ENCODE data around the gene PHPT1.
"Not testable (repeated sequence)": the region's sequence is repeated elsewhere in the genome, so short reads cannot be mapped to it uniquely, and the experiment has no call there.

PHPT1 gene

GRCh38 chr9:136823136-136824046, 25.8 kb upstream of the PHPT1 start:
- DNase-seq, result no peak

- DNase-seq, result no peak
Measured at GRCh38 chr9:136824496-136825225, 24.5 kb upstream of the PHPT1 start.

- DNase-seq, result no peak
Measured at GRCh38 chr9:136825295-136826187, 23.7 kb upstream of the PHPT1 start.

GRCh38 chr9:136826188-136826541, 23.0 kb upstream of the PHPT1 start:
- DNase-seq, result no peak

GRCh38 chr9:136826703-136827582, 22.3 kb upstream of the PHPT1 start:
- no peak for DNase-seq

GRCh38 chr9:136827794-136828473, 21.3 kb upstream of the PHPT1 start:
- no peak for DNase-seq

- DNase-seq, result no peak
Measured at GRCh38 chr9:136828474-136829140, 20.6 kb upstream of the PHPT1 start.

- DNase-seq, result no peak
Measured at GRCh38 chr9:136829412-136829811, 19.8 kb upstream of the PHPT1 start.

GRCh38 chr9:136829981-136830885, 19.0 kb upstream of the PHPT1 start:
- DNase-seq, result no peak

- DNase-seq, result no peak
Measured at GRCh38 chr9:136831002-136831719, 18.0 kb upstream of the PHPT1 start.

GRCh38 chr9:136831720-136832104, 17.5 kb upstream of the PHPT1 start:
- DNase-seq, result no peak

GRCh38 chr9:136832581-136832980, 16.6 kb upstream of the PHPT1 start:
- no peak for DNase-seq

GRCh38 chr9:136833381-136834048, 15.7 kb upstream of the PHPT1 start:
- not testable (repeated sequence) for DNase-seq

- DNase-seq, result no peak
Measured at GRCh38 chr9:136835162-136835931, 13.9 kb upstream of the PHPT1 start.

GRCh38 chr9:136835932-136836904, 13.0 kb upstream of the PHPT1 start:
- no peak for DNase-seq

- DNase-seq, result no peak
Measured at GRCh38 chr9:136837146-136837855, 11.9 kb upstream of the PHPT1 start.
